GM10847 (cell line): Measurements from ENCODE around the gene SLC16A6.

Experiments used
- POLR2A ChIP-seq: IDR thresholded peaks from 2 replicates; pipeline ENCODE4 v1.6.1; 2011; ENCODE audit not compliant: insufficient read length; ENCODE audit errors: extremely low read depth

Gene SLC16A6

DNA sequence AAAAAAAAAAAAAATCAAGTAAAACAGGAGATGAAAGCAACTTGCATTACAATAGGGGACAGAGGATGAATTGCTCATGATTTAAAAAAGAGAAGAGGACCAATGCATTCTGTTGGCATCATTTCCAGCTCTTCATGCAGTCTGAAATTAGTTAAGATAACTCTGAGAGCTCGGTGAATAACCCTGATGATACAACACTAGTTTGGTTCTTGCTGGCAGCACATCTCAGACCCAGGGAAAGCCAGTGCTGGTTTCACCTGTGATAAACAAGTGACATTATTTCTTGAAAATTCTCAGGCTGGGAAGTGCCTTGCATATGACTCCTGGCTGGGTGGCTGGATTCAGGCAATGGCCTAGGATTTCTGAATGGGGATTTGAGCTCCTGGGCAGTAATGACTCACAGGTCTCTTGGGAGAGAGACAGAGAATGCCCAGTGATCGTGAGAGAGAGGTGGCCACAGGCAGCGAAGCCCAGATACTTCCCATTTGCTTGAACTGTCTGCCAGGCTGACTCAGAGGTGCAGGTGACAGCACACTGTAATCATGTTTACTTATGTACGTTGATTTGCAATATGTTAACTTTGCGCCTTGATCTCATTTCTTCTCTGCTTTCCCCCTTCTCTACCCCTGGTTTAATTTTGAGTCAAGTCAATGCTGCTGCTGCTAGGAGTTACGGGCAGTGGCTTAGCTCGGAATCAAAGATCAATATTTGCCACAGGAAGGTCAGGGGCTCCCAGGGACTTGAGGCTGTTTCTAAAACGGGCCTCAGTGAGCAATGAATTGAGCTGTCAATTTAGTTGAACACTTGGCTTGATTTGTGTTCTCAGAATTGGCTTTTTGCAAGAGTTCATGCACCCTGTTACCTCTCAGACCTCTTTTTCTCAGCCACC, 27.4 kb upstream of the SLC16A6 start:
- TF ChIP-seq POLR2A = no peak

DNA sequence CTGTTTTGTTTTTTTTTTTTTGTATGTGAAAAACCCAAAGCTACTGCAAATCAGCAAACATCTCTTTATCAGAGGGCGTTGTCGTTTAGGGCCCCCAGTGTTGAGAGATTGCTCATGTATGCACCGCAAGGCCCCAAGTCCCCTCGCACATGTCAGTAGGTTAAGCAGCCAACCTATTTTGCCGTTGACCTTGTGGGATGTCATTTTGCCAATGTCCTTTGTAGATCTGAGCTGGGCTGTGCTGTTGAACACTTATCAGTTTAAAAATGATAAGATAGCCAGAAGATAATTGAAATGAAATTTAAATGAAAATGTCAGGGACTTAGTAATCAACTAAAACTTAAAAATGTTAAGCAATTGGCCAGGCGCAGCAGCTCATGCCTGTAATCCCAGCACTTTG, 26.5 kb upstream of the SLC16A6 start:
- no peak for TF ChIP-seq POLR2A

DNA sequence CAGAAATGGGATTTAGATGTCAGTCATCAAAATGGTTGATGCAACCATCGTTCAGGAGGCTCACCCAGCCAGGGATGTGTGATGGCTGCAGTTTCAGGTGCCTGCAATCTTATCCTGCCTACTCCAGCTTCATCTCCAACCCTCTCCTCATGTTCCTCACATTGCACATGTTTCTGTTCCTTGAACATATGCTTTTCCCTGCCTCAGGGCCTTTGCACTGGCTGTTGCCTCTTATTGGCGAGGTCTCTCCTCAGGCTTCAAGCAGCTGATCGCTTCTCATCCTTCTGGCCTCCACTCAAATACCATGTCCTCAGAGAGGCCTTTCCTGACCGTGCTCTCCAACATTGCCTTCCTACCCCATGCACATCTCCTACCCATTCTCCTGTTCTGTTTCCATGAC, 25.0 kb upstream of the SLC16A6 start:
- TF ChIP-seq POLR2A = no peak

DNA sequence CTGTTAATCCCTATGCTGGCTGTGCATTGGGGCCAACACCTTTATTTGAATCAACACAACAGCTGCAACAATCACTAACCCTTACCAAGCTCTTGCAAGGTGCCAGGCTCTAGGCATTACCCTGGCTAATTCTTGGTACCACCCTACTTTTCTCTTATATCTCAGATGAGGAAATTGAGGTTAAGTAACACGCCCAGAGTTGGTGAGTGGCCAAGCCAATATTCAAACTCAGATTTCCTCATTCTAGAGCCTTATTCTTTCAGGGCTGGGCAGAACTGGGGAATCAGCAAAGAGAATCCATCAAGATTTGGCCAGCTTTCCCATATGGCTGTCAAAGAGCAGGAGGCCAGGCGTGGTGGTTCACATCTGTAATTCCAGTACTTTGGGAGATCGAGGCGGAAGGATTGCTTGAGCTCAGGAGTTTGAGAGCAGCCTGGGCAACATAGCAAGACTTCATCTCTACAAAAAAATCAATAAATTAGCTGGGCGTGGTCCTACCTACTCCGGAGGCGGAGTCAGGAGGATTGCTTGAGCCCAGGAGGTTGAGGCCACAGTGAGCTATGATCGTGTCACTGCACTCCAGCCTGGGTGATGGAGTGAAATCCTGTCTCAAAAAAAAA, 24.1 kb upstream of the SLC16A6 start:
- no peak for TF ChIP-seq POLR2A

DNA sequence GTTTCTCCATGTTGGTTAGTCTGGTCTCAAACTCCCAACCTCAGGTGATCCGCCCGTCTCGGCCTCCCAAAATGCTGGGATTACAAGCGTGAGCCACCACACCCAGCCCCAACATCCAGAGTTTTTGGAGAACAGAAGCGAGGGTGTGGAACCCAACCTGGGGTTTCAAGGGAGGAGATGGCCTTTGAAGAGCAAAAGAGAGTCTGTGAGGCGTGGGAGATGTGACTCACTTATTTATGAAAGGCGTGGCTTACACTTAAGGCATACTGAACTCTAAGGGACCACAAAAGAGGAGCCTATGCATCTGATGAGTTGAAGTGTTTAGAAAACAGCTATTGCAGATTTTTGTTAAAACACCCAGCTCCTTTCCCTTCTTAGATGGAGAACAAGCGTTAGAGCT, 19.2 kb upstream of the SLC16A6 start:
- TF ChIP-seq POLR2A = no peak

DNA sequence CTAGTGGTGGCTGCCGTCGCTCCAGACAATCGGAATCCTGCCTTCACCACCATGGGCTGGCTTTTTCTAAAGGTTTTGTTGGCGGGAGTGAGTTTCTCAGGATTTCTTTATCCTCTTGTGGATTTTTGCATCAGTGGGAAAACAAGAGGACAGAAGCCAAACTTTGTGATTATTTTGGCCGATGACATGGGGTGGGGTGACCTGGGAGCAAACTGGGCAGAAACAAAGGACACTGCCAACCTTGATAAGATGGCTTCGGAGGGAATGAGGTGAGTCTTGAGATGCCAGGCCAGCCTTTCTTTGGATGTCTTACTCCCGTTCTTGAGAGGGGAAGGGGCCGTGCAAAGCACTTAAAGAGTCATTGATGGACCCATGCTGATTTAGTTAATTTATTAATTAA, 16.5 kb upstream of the SLC16A6 start:
- TF ChIP-seq POLR2A = no peak

DNA sequence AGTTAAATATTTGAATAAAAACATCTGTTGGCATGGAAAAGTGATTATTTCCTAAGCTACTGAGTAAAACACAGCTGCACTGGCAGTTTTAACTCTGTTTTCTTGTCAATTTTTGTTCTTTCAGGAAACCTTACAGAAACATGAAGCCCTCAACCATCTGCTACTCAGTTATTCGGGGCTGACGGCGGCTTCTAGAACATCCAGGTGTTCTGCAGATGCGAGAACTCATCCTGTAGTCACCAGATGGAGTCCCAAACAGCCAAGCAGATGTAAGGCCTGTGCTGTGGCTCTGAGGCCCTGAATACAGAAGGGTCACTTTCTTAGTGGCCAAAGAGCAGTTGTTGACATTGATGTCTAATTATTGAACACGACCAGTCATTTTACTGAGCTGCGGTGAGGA, 15.9 kb upstream of the SLC16A6 start:
- TF ChIP-seq POLR2A = no peak

DNA sequence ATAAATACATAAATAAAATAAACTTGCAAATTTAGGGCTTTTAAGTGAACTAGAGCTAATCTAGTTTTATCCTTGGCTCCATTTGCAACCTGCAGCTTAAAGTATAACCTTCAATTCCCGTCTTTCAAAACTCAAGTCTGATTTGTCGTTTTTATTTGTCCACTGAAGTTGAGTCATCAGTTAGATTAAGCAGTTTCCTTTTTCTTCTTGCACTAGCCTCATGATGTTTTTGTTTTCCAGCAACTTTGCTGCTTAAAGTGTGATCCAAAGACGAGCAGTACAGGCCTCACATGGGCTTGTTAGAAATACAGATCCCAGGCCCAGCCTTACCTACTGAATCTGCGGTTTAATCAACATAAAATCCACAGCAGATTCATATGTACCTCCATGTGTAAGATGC, 14.2 kb upstream of the SLC16A6 start:
- TF ChIP-seq POLR2A = no peak

DNA sequence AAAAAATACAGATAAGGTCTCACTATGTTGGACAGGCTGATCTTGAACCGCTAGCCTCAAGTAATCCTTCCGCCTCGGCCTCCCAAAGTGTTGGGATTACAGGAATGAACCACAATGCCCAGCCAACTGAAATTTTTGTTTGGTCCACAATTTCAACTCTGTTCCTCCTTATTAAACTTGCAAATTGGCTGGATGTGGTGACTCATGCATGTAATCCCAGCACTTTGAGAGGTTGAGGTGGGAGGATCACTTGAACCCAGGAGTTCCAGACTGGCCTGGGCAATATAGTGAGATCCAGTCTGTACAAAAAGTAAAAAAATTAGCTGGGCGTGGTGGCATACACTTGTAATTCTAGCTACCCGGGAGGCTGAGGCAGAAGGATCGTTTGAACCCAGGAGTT, 13.8 kb upstream of the SLC16A6 start:
- TF ChIP-seq POLR2A = no peak

DNA sequence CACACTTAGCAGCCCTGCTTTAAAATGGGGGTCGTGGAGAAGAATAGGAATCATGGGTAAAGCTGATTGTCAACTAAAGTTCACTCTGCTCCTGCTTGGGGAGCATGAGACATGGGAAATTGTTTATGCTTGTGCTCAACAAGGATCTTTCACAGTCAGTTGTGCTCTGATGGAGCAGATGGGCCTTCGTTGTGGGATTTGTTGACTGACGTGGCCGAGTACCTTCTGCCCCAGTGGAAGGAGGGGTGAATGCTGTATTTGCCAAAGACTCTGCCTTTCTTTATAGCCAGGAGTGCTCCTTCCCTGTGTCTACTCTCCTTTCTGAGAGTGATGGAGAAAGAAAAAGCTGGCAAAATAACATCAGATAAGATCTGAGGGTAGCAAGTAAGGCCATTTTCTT, 11.7 kb upstream of the SLC16A6 start:
- no peak for TF ChIP-seq POLR2A

DNA sequence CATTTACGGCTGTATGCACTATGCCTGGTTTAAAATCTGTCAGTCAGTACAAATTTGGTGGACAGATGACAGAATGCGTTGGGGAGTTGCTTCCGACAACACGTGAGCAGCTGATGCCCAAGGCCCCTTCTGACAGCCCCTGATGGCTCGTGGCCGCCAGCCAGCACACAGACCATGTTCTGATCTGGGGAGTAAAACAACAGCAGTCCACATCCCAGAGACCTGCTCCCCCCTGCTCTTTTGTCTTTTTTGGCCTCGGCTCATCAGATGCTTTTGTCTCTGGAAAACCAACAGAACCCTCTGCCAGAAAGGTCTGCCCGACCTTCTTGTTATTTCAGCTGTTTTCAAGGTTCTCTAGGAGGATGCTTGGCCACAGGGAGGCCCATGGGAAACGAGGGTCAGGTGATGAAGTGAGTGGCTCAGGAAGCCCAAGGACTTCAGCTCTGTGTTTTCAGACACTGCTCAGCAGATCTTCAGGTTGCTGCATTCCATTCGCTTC, 11.2 kb upstream of the SLC16A6 start:
- TF ChIP-seq POLR2A = no peak

DNA sequence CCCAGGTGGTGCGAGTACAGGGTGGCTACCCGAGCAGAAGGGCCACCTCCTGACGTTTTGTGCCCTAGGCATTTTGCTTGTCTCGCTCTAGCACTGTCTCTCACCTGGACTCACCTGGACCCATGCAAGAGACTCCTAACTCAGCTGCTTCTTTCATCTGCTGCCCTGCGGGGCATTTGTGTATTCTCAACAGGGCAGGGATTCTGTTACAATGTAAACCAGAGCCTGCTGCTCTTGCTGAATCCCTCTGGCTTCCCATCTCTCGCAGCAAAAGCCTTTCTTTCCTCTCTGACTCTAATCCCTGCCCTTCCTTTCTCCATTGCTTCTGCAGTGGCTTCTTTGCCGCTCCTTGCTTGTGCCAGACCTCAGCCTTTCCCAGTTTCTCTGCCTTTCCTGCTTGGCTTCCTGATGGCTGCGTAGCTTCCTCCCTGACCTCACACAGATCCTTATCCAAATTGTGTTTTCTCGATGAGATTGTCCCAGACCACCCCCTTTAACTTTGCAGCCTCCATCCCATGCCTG, 10.6 kb upstream of the SLC16A6 start:
- no peak for TF ChIP-seq POLR2A

DNA sequence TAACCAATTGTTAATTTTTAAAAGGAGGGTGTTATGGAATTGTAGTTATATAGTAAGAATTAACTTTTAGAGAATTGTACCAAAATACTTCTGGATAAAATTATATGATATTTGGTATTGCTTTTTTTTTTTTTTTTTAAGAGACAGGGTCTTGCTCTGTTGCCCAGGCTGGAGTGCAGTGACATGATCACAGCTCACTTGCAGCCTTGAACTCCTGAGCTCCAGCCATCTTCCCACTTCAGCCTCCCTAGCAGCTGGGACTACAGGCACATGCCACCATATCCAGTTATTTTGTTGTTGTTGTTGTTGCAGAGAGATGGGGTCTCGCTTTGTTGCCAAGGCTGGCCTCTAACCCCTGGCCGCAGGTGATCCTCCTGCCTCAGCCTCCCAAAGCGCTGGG, 8.9 kb upstream of the SLC16A6 start:
- no peak for TF ChIP-seq POLR2A

DNA sequence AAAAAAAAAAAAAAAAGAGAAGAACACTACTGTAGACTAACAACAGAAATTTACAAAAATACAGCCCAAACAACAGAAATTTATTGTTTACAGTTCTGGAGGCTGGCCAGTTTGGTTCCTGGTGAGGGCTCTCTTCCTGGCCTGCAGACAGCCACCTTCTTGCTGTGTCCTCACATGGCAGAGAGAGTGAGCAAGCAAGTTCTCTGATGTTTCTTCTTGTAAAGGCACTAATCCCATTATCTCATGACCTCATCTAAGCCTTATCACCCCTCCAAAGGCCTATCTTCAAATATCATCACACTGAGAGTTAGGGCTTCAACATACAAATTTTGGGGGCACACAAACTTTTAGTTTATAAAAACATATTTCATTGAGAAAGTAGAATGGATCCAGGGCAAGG, 7.7 kb upstream of the SLC16A6 start:
- no peak for TF ChIP-seq POLR2A

DNA sequence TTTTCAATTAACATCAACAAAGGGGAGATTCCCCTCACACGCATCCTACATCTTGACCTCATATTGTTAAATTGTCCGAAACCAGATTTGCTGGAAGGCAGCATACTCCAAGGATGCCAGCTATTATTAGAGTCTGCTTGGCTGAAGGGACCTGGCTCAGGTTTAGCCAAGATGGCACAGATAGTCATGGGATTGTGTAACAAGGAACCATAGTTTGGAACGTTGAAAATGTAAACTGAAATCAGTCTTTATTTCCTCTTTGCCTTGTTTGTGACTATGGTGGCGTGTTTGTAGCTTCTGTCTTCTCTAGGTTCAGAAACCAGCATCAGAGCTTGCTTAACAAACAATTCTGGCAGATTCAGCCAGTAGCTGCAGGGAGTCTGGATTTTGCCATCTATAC, 6.3 kb upstream of the SLC16A6 start:
- TF ChIP-seq POLR2A = no peak

DNA sequence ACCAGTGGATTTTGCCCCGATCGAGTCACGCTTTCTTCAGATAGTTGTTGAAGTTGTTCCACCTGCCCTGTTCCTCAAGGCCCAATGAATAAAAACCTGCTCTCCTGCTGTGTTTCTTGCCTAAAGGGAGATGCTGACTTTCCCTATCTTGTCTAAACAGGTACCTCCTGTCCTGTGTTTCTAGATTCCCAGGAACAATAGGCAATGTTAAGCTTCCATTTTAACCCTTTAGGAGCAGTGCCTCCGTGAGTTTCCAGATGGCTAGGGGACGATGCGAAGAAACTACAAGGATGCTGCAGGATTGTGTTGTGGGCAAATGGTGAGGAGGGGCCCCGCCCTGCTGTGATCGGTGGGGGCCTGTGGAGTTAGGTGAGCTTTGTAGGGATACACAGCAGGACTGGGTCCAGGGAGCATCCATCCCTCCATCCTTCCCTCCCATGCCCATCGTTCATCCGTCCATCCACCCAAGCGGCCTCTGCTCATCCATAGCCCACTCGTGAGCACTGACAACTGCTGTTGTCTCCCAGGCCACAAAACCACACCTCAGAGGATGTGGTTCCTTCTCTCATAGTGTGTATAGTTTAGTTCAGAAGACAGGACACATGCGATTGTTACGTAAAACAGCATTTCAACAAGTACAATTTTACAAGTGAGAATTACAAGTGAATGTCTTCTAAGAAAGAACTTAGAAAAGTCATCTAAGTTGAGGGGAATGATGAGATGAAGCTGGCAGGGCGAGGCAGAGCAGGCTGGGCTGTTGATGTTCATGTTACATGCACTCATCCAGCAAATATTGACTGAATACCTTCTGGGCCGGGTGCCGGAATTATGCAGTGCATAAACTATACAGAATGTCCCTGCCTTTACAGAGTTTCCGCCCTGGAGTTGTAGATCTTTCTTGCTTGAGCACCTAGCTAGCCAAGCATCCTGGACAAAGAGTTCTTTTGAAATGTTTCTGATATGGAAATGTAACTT, 5.6 kb upstream of the SLC16A6 start:
- no peak for TF ChIP-seq POLR2A

DNA sequence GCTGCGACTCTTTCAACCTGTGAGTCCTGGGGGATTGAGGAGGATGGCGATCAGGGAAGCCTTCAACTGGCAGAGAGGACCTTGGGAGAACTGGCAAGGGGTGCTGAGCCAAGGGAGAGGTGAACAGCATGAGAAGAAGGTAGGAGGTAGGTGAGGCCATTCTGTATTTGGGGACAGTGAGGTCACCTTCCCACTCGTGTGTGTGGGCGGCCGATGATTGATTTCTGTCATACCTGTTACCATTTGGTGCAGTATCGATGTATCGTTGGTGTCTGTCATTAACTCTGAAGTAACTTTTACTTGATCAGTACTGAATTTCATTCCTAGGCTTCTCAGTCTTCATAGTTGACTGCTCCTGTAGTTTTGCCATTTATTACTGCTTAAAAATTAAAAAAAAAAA, 4.2 kb upstream of the SLC16A6 start:
- TF ChIP-seq POLR2A = no peak
